Measurements from ENCODE around the gene GABARAPL1.

The GABARAPL1 gene

DNA sequence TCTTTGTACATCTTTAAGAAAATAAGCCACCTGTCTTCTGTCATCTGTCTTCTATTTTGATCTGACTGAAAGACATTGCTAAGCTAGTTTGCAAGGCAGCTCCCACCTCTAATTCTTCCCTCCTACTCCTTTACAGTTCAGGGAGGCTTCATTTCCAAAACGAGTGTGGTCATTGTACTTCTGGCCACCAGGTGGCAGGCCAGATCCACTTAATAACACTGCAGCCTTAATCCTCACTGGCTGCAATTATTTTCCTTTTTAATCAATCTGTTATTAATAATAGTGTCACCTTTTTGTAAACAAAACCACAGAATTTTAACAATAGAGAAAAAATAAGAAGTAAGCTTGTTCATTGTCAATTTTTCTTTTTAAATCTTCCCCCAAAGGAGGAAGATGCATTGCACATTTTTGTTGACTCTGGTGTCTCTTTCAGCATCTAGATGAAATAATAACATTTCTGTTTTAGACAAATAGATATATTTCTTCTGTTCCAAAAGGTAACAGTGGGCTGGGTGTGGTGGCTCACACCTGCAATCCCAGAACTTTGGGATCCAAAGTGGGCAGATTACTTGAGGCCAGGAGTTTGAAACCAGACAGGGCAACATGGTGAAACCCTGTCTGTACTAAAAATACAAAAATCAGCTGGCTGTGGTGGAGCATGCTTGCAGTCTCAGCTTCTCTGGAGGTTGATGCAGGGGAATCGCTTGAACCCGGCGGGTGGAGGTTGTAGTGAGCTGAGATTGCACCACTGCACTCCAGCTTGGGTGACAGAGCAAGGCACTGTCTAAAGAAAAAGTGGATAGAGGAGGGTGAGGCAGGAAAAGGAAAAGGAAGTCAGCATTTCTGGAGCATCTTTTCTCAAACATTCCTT is 23.3 kb downstream of the GABARAPL1 start:
- no peak for DNase-seq (ENCODE audit: low read depth)

DNA sequence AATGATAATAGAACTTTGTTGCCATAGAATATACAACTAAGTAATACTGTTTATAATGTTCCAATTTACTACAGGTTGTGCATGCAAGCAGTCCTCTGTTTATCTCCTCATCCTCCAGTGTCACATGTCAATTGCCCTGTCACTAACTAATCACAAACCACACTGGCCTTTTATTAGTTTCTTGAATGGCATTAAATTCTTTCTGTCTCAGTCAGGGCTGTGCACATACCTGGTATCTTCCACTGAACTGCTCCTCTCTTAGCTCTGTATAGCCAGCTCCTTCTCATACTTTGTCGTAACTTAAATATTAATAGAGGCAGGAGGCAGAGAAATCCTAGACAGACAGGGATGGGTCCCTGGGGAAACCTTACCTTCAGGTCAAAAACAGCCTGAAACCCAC is 24.0 kb downstream of the GABARAPL1 start:
- DNase-seq (ENCODE audit: low read depth): no peak

DNA sequence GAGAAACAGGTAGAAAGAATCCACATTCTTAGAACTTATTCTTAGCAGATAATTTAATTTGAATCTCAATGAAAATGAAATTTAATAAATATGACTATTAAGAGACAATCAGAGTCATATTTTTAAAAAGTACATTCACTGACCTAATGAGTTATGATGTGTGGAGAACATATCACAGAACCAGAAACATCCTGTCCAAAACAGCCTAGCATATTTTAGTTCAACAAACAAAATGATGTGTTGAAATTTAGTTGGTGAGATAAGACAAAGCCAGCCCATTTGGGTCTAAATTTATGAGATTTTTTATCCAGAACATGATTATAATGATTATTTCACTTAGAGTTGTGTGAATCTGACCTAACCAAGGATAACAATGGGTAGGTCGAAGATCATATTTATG is 25.8 kb downstream of the GABARAPL1 start:
- DNase-seq (ENCODE audit: low read depth): no peak

DNA sequence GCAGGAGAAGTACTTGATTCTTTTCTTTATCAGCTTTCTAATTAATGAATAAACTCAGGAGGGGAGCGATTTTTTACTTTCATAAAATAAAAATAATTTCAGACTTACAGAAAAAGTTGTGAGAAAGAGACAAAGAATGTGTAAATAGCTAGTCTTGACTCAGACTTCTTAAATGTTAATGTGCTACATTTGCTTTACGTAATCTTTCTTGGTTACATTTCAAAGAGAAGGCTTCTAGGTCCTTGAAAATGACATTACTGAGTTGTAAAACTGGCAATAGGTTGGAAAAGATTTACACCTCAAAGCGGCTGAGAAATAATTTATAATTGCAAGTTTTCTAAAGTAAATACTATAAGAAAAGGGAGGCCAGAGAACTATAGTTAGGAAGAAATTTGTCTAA is 28.6 kb downstream of the GABARAPL1 start:
- DNase-seq (ENCODE audit: low read depth): no peak

DNA sequence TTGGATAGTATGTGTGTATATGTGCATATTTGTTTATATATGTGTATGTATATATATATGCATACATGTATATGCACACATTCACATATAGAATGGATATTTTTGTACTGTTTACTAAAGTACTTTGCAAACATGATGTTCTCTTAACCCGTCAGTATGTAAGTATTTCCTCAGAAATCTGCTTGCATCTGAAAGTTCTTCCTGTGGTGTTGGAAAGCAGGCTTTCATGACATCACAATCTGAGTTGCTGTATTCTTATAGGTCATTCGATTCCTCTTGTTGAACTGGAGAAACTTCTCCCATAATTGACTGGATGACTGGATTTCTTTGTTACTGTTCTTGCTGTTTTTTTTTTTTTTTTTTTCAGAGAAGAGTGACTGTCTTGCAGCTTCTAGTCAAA is 29.1 kb downstream of the GABARAPL1 start:
- no peak for DNase-seq (ENCODE audit: low read depth)

DNA sequence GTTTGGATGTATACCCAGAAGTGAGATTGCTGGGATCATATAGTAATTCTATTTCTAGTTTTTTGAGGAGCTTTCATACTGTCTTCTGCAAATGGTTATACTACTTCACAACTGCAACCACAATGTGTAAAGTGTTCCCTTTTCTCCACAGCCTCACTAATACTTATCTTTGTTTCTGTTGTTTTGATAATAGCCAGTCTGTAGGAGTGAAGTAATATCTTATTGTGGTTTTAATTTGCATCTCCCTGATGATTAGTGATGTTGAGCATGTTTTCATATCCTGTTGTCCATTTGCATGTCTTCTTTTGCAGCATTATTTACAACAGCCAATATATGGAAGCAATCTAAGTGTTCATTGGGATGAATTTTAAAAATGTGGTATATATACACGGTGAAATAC is 29.9 kb downstream of the GABARAPL1 start:
- DNase-seq (ENCODE audit: low read depth): no peak

DNA sequence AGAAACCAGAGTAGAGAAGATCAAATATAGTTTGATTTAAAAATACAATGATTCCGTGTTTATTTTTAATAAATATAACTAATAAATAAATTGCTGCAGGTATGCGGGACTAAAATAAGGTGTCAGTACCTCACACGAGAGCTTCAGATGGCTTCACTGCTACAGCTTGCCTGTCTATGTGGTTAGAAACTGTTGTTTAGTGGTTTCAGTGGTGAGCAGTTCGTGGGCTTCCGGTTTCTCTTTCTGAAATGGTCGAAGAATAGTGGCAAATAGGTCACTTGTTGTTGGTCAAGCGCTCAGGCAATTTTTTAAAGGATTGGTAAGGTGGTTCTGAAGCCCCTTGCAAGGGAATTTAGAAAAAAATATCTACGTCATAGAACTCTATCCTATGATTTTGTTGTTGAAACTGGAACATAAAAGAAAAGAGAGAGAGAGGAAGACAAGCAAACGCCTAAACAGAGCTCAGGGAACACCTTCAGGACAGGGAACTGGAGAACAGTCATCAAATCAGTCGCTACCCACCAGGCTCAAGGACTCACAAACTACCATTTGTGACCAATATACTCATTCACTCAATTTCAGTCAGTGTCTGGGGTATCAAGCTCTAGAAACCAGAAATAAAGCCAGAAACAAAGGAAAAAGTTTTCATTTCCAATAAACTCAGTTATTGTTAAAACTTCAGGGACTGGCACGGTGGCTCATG is 31.3 kb downstream of the GABARAPL1 start:
- DNase-seq (ENCODE audit: low read depth): no peak

DNA sequence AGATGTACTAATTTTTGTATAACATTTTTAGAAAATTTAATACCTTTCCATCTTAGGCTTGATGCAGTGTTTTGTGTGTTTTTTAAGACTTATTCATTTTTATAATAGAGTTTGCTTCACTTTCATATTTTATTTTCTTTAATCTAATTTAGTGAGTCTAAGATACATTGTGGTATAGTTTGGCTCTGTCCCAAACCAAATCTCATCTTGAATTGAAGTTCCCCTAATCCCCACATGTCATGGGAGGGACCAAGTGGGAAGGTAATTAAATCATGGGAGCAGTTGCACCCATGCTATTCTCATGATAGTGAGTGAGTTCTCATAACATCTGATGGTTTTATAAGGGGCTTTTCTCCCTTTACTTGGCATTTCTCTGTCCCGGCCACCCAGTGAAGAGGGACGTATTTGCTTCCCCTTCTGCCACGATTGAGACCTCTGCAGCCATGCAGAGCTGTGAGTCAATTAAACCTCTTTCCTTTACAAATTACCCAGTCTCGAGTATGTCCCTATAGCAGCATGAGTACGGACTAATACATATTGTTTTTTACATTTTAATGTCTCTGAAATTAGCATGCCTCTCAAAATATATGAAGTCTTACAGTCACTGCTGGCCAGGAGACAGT is 34.9 kb downstream of the GABARAPL1 start:
- DNase-seq (ENCODE audit: low read depth): no peak

DNA sequence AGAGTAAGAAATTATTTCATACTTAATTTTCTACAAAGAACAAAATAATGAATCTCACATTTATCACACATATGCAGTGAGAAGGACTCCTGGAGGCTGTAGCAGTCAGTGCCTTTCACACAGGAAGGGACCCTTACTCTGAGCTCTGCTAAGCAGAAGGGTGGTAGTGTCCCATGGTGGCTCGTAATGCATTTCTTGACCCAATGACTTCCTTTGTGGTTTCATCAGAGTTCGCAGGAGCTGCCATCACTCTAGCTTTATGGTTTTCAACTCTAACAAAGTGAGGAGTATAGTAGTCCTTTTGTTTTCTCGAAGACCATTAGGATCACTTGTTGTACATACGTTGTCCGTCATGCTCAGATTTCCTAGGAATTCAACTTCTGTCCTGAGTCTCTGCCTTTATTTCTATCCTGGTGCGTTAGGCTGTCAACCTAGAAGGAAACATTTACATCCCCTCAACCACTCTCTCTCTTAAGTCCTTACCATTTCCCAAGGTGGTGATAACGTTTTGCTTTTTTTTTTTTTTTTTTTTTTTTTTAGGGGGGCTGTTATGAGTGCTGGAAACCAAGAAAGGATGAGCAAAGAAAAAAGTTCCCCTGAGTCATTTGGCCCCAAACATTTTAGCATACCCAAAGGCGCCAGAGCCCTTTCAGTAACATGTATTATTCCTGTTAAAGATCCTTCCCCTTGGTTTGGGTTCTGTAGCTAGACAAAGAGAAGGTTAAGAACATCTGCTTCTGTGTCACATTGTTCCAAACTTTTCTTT is 37.2 kb downstream of the GABARAPL1 start:
- DNase-seq (ENCODE audit: low read depth): no peak

DNA sequence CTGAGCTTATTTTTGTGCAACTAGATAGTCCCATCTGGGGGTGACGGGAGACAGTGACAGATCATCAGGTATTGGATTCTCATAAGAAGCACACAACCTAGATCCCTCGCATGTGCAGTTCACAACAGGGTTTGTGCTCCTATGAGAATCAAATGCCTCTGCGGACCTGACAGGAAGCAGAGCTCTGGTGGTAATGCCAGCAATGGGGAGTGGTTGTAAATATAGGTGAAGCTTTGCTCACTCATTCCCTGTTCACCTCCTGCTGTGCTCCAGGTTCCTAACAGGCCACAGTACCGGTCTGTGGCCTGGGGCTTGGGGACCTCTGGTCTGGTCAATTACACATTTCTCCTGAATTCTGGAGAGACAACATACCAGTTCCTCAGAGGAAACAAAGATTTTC is 39.0 kb downstream of the GABARAPL1 start:
- DNase-seq (ENCODE audit: low read depth): no peak

DNA sequence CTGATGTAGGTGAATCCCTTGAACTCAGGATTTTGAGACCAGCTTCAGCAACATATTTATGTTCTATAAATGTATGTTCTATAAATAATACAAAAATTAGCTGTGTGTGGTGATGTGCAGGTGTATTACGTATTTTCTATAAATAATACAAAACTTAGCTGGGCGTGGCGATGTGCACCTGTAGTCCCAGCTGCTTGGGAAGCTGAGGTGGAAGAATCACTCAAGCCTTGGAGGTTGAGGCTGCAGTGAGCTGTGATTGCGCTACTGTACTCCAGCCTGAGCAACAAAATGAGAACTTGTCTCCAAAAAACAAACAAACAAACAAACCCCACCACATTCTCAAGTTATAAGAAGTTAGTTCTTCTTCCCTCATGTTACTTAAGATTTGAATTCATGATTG is 39.5 kb downstream of the GABARAPL1 start:
- no peak for DNase-seq (ENCODE audit: low read depth)

DNA sequence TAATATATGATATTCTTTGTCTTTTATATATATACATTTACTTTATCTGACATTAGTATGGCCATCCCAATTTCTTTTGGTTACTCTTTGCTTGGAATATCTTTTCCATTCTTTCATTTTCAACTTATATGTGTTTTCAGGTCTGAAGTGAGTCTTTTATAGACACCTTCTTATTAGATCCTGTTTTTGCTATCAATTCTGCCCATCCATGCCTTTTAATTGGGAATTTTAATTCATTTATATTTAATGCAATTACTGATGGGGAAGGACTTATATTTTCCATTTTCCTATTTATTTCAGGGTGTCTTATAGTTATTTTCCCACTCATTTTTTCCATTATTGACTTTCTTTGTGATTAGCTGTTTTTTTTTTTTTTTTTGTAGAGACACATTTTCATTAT is 43.4 kb downstream of the GABARAPL1 start:
- no peak for DNase-seq (ENCODE audit: low read depth)

DNA sequence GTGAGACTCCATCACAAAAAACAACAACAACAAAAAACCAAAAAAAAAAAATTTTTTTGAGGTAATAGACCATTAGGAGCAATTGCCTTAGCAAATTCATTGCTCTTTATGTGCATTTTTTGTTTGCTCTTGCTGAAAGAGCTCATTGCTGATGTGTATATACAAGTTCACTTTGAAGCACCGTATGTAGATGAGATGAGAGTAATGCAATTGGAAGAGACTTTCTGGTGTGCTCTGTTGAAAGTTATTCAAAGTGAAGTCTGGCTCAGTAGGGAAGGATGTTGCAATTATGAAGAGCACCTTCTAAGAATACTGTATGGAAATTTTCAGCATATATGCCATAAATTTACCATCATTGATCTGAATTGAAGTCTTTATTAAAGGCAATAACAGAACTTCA is 48.2 kb downstream of the GABARAPL1 start:
- DNase-seq (ENCODE audit: low read depth): no peak

DNA sequence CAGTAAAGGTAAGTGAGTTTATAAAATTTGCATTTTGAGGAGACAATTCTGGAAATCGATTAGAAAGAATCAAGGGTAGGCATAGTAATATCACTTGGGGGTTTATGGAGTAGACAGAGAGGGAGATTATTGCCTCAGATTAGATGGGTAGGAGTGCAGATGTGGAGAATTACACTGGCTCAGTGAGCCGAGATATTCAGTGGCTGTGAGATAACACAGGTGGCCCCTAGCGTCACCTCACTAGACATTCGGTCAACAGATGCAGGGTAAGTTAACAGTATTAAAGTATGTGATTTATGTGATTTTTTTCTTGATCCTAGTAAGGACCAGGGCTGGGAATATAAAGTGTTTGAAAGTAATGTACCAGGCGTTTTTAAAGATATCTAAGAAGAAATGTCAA is 55.4 kb downstream of the GABARAPL1 start:
- DNase-seq (ENCODE audit: low read depth): no peak

DNA sequence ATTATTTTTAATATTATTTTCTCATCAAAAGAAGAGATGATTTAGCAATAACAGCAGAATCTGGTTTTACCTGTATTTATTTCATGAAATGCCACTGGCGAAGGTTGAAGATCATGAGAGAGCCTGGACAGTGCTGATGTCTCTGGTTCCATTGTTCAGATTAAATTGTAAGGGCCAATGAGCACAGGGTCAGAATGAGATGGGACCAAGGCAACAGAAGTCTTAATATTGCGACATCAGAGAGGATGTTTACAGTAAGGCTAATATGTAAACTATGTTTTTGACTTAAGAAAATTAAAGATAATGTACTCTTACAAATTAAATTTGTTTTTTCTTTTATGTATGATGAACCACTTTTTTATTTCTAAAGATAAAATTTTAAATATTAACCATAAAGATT is 59.8 kb downstream of the GABARAPL1 start:
- no peak for DNase-seq (ENCODE audit: low read depth)
